Heart right ventricle (tissue), 16 donors: Measurements from ENCODE around the gene CPNE8. TPM values are rescaled to one million over a fixed set of nuclear protein-coding genes. Genes with fewer than 3 reads are reported as not detected.

Source experiments
- ATAC-seq, 8 donors: fragments of 200-7000 bp; cut with Tn5 transposase; one replicate each; pipeline ENCODE4 v1.9.1; 2020; ENCODE audit warnings: mild to moderate bottlenecking in 8 of 8, moderate library complexity in 8 of 8, moderate number of reproducible peaks in 1 of 8
- DNase-seq, 2 donors: peaks; one replicate each; pipeline ENCODE4 v3.0.0-alpha.2; 2020
- H3K27ac ChIP-seq, 10 donors: fragments of 200-600 bp; sonication (generic) in 2 of 10; one replicate each; pipeline versions ENCODE4 v1.5.0 to v1.8.0; 2020 to 2022; ENCODE audit warnings: mild to moderate bottlenecking in 3 of 10
- H3K27me3 ChIP-seq, 7 donors: fragments of 200-600 bp; one replicate each; pipeline ENCODE4 v1.8.0; 2021 to 2022; ENCODE audit warnings: mild to moderate bottlenecking in 2 of 7
- H3K36me3 ChIP-seq, 9 donors: fragments of 200-600 bp; sonication (generic) in 1 of 9; one replicate each; pipeline versions ENCODE4 v1.5.0 to v1.8.0; 2020 to 2022; ENCODE audit warnings: mild to moderate bottlenecking in 2 of 9
- H3K4me1 ChIP-seq, 9 donors: fragments of 200-600 bp; sonication (generic) in 1 of 9; one replicate each; pipeline versions ENCODE4 v1.5.0 to v1.8.0; 2020 to 2022; ENCODE audit warnings: mild to moderate bottlenecking in 4 of 9
- H3K4me3 ChIP-seq, 10 donors: fragments of 200-600 bp; sonication (generic) in 2 of 10; one replicate each; pipeline versions ENCODE4 v1.5.0 to v1.8.0; 2020 to 2022; ENCODE audit warnings: mild to moderate bottlenecking in 7 of 10, moderate library complexity in 2 of 10
- H3K9me3 ChIP-seq, 11 donors: fragments of 200-600 bp in 10 of 11; sonication (generic) in 2 of 11; one replicate each; pipeline versions ENCODE4 v1.5.0 to v1.8.0; 2013 to 2022; ENCODE audit warnings: mild to moderate bottlenecking in 2 of 11, control low read depth in 1 of 11, moderate library complexity in 1 of 11
- WGBS, 2 donors: extraction: QIAGEN DNeasy Blood & Tissue Kit; methylation state at CpG; one replicate each; pipeline ENCODE4 v1.1.7; 2013; ENCODE audit warnings: inconsistent platforms in 1 of 2; 5-methylcytosine and 5-hydroxymethylcytosine counted together
- intact Hi-C, 10 donors: fragments of 100-400 bp; cut with DNase I; formaldehyde crosslinking; loops; one replicate each; pipeline versions ENCODE4 v1.11.1 to v1.14.2; 2022
- polyA plus RNA-seq, 2 donors: library from polyadenylated mRNA; stranded (reverse); fragments of 200-250 nt; gene quantifications; one replicate each; pipeline ENCODE4 v1.2.3, GENCODE V29; 2013
- total RNA-seq, 10 donors: library from RNA; stranded (reverse); fragmentation: NEBNext Ultra II Directional in 3 of 10; extraction: Animal tissue kit (Norgen Biotek cat#: 25700) in 3 of 10; gene quantifications; one replicate each; pipeline versions ENCODE4 v1.2.1 to v1.2.4, GENCODE V29; 2021 to 2023
- TF ChIP-seq, protein P1 (sequence below), 9 donors: fragments of 200-600 bp; sonication (generic) in 2 of 9; IDR thresholded peaks; one replicate each; pipeline versions ENCODE4 v1.5.0 to v1.8.0; 2021 to 2022; ENCODE audit warnings: antibody characterized with exemption in 9 of 9, mild to moderate bottlenecking in 5 of 9, moderate library complexity in 1 of 9
- donor health status: Arrhythmogenic right ventricular cardiomyopathy.
- donor health status: ischemic (EF 13 %, LVEDD 7.1; RV severe dilation, severe dysfunction).
- donor health status: healthy with polysubstance abuse.
- donor health status: DM: no; HTN: yes; CAD: no.
- donor health status: DM: no; HTN: no; CAD: no.
- donor health status: ischemic (EF 25% LVEDD 6.9; RV normal size, moderate dysfunction).
- donor health status: ischemic (EF 25% LVEDD 5.7; RV mildly dilated, moderate dysfunction).
- donor health status: healthy.
- donor health status: DM: yes; HTN: yes; CAD: no.
- donor health status: Ischemic cardiomyopathy.
- donor health status: ischemic (EF 35%, LVEDD 5.7; RV mildly dilated, moderate dysfunction).
- donor health status: nonischemic (EF 11% LVEDD 7.7; RV severe dilation, severe dysfunction).
- donor health status: DM: yes; HTN: yes; CAD: no.
- donor health status: PGD.
- donor health status: ischemic (EF 29% LVEDD 5.4; RV normal size, mild dysfunction).
- donor health status: nonischemic (EF 23%, LVEDD 6.1; RV moderate dilation, normal function).

The CPNE8 gene
- total and polyA plus RNA-seq, 12 donors = 2.5 to 14.9 (median 4.5) TPM

DNA sequence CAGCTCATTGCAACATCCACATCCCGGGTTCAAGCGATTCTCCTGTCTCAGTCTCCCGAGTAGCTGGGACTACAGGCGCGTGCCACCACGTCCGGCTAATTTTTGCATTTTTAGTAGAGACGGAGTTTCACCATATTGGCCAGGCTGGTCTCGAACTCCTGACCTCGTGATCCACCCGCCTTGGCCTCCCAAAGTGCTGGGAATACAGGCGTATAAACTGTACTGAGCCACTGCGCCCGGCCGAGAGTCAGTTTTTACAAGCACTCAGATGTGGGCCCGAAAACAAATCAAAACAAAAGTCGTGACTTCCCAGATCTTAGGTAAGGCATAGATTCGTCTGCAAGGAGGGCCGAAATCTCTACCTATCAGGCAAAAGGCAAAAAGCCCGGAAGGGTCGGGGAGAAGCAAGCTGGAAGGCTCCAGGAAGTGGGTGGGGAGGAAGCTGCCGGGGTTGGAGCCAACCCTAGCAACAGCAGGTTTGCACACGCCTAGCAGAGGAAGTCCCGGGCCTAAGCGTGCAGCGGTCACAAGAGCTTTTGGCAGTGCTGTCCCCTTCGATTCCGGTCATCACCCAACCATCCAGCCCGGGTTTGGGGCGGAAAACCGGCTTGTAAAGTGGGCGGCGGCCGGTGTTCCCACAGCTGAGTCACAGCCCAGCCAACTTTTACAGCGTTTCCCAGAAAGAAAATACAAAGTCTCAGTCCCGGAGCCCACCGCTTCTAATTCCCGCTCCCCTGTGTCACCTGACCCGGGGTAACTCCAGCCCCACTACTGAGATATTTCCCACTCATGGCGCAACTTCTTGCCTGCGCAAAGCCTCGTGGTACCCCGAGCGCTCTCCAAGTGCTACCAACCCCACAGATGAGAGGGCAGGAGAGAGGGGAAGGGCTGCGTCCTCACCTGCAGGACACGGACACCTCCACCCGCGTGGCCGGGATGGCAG is 583 bp downstream of the CPNE8 start:
- TF ChIP-seq, protein P1, sequence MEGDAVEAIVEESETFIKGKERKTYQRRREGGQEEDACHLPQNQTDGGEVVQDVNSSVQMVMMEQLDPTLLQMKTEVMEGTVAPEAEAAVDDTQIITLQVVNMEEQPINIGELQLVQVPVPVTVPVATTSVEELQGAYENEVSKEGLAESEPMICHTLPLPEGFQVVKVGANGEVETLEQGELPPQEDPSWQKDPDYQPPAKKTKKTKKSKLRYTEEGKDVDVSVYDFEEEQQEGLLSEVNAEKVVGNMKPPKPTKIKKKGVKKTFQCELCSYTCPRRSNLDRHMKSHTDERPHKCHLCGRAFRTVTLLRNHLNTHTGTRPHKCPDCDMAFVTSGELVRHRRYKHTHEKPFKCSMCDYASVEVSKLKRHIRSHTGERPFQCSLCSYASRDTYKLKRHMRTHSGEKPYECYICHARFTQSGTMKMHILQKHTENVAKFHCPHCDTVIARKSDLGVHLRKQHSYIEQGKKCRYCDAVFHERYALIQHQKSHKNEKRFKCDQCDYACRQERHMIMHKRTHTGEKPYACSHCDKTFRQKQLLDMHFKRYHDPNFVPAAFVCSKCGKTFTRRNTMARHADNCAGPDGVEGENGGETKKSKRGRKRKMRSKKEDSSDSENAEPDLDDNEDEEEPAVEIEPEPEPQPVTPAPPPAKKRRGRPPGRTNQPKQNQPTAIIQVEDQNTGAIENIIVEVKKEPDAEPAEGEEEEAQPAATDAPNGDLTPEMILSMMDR (IDR thresholded peaks at IDR 0.05) = no peak
- H3K4me1 ChIP-seq = peaks cover 0 to 36% (median 23%) of the 10 kb centered on the region in 9 donors
- H3K4me3 ChIP-seq = peak overlapping the region; percentile 49 to 90 (median 72)
- peak overlapping the region; percentile 88 to 98 (median 95) for H3K27ac ChIP-seq
- no peaks in the 10 kb centered on the region for H3K36me3 ChIP-seq
- no peaks in the 10 kb centered on the region for H3K9me3 ChIP-seq
- peak; percentile 85 to 90 for DNase-seq
- WGBS, 2 donors = 16 to 23% methylated on average over 49 of the region's 49 CpGs
- intact Hi-C loops = loop anchor here in 6 of 10 donors (5.0 to 10.0 kb wide), 6 partner anchors 197 to 588 kb away; partner anchors contain the start of gene ALG10B (in 1 of the 6)
- peak; percentile 87 to 95 (median 90) for ATAC-seq
- peaks cover 0 to 3% (median 0%) of the 10 kb centered on the region in 7 donors for H3K27me3 ChIP-seq

DNA sequence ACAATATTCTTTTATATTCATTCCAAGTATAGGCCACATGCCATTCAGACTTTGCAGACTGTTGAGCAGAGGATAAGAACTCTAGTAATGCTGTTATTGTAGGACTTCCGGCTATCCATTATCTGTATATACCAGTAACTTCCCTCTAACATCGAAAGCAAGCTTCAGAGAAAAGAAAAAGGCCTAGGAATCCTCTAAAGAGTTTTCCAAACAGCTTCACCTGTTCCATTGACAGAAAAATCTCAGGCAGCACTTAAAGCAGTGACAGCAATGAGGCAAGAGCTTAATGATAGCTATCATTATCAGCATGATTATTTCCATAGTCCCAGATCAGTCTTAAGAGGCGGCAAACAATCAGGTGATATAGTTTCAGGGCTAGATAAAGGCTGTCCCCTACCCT is 1.8 kb downstream of the CPNE8 start:
- H3K4me1 ChIP-seq = peaks cover 0 to 36% (median 23%) of the 10 kb centered on the region in 9 donors
- ATAC-seq = no peak
- no peak for DNase-seq
- peak overlapping the region in 6 of 10 donors; percentile 64 to 90 (median 77) for H3K4me3 ChIP-seq
- TF ChIP-seq, protein P1 (IDR thresholded peaks at IDR 0.05) = no peak
- H3K27me3 ChIP-seq = peaks cover 0 to 3% (median 0%) of the 10 kb centered on the region in 7 donors
- H3K9me3 ChIP-seq = peaks cover 0 to 3% (median 0%) of the 10 kb centered on the region in 11 donors
- peak overlapping the region in 9 of 10 donors; percentile 90 to 98 (median 96) for H3K27ac ChIP-seq
- intact Hi-C loops = loop anchor here in 3 of 10 donors (10.0 kb wide), 2 partner anchors 229 to 239 kb away; no protein-coding TSS in a partner anchor
- H3K36me3 ChIP-seq = no peaks in the 10 kb centered on the region
- WGBS, 2 donors = 44 to 51% methylated on average over 3 of the region's 3 CpGs

DNA sequence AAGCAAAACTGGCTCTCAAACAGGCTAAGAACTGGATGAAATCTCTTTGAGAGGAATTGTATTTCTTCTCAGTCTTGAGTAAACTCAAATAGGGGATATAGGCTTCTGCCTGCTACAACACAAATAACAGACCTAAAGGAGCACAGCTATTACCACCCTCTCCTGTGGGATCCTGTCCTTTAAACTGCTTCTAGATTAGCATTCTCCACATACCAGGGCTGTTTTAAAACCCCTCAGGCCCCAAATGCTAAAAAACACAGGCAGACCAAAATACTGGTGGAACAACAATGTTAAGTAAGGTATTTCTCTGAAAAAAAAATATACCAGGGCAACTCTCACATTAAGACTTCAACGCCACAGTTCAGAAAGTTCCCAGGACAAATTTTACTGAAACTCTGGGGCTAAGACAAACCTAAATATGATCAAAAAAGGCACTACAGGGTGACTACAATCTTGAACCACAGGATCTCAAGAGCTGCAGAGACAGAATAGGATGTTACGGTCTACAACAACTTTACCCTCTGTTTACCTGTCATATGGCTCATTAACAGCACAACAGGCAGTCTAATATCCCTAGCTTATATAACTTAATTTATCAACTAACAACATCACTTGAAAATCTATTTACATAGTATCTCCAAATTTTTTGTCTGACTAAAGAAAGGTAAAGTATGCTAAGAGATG is 7.2 kb downstream of the CPNE8 start:
- Histone ChIP-seq H3K4me1 (peaks cover 0 to 29% (median 10%) of the 10 kb centered on the region in 9 donors), H3K4me3 (no peak overlapping the region), H3K27me3 (no peaks in the 10 kb centered on the region), H3K9me3 (peaks cover 0 to 3% (median 0%) of the 10 kb centered on the region in 11 donors), H3K27ac (no peak overlapping the region), H3K36me3 (no peaks in the 10 kb centered on the region)
- ATAC-seq (no peak), DNase-seq (no peak)
- 88% methylated on average over 2 of the region's 2 CpGs for WGBS, 2 donors
- TF ChIP-seq, protein P1 (IDR thresholded peaks at IDR 0.05) = no peak
- intact Hi-C loops = no loop called here

DNA sequence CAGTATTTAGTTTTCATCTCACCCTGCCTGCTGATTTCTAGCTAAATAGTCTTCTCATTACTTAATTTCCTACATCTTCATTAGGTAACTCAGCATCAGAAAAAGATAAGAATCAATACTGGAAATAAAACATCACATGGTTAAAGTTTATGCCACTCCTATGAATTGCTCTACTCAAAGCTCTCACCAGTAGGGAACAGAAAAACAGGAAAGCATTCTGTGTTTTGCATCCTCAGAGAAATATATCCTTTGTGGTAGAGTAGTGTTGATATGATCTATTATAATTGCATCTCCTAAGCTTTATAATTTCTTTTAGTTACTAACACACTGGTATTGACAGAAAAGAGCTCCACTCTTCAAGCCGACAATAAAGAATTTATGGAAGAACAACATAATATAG is 9.9 kb downstream of the CPNE8 start:
- 80 to 81% methylated on average over 1 of the region's 1 CpG for WGBS, 2 donors
- DNase-seq (no peak), ATAC-seq (peak in 2 of 8 donors; percentile 28 to 39)
- TF ChIP-seq, protein P1 (IDR thresholded peaks at IDR 0.05) = no peak
- Histone ChIP-seq H3K4me3 (no peak overlapping the region), H3K27ac (peak overlapping the region in 2 of 10 donors; percentile 21 to 45), H3K27me3 (no peaks in the 10 kb centered on the region), H3K36me3 (no peaks in the 10 kb centered on the region), H3K4me1 (peaks cover 0 to 29% (median 6%) of the 10 kb centered on the region in 9 donors), H3K9me3 (peaks cover 0 to 3% (median 0%) of the 10 kb centered on the region in 11 donors)
- intact Hi-C loops = no loop called here
